Gastrocnemius medialis (tissue), 4 donors: Measurements from ENCODE around the gene BCAP29. TPM values are rescaled to one million over a fixed set of nuclear protein-coding genes. Genes with fewer than 3 reads are reported as not detected.

ENCODE experiments used
- ATAC-seq, 2 donors: fragments of 150-250 bp; one replicate each; pipeline ENCODE4 v1.9.1; 2016
- DNase-seq, 2 donors: peaks; one replicate each; pipeline ENCODE4 v3.0.0-alpha.2; 2019
- H3K27ac ChIP-seq, 4 donors: fragments of 200-600 bp; sonication (generic); 1 replicate in 1 of 4; 2 replicates in 3 of 4; pipeline ENCODE4 v1.5.1; 2016 to 2018; ENCODE audit warnings: mild to moderate bottlenecking in 2 of 4, moderate library complexity in 1 of 4
- H3K27me3 ChIP-seq, 3 donors: fragments of 200-600 bp; sonication (generic) in 2 of 3; 1 replicate in 1 of 3; 2 replicates in 2 of 3; pipeline versions ENCODE4 v1.5.1 to v1.6.0; 2016 to 2019; ENCODE audit warnings: mild to moderate bottlenecking in 1 of 3, moderate library complexity in 1 of 3
- H3K36me3 ChIP-seq, 2 donors: fragments of 200-600 bp; sonication (generic) in 1 of 2; one replicate each; pipeline ENCODE4 v1.5.1; 2017 to 2018
- H3K4me1 ChIP-seq, 2 donors: fragments of 200-600 bp; sonication (generic) in 1 of 2; one replicate each; pipeline ENCODE4 v1.5.1; 2016 to 2017; ENCODE audit warnings: mild to moderate bottlenecking in 2 of 2
- H3K4me3 ChIP-seq, 4 donors: fragments of 200-600 bp; sonication (generic) in 3 of 4; 1 replicate in 1 of 4; 2 replicates in 3 of 4; pipeline ENCODE4 v1.5.1; 2016 to 2019; ENCODE audit warnings: mild to moderate bottlenecking in 2 of 4
- H3K9me3 ChIP-seq, 3 donors: fragments of 200-600 bp; sonication (generic) in 2 of 3; 1 replicate in 1 of 3; 2 replicates in 2 of 3; pipeline ENCODE4 v1.5.1; 2016 to 2019
- CTCF ChIP-seq, 5 experiments: fragments of 450-650 bp in 3 of 5; fragments of 200-600 bp in 2 of 5; sonication (generic) in 2 of 5; IDR thresholded peaks in 4 of 5; conservative IDR thresholded peaks in 1 of 5; 1 replicate in 4 of 5; 2 replicates in 1 of 5; pipeline ENCODE4 v1.5.1; 2016 to 2019; ENCODE audit warnings: antibody characterized with exemption in 5 of 5, mild to moderate bottlenecking in 3 of 5, moderate library complexity in 3 of 5
- POLR2A ChIP-seq, 2 donors: fragments of 450-650 bp; IDR thresholded peaks; one replicate each; pipeline ENCODE4 v1.6.1; 2017; ENCODE audit warnings: antibody characterized with exemption in 2 of 2, mild to moderate bottlenecking in 2 of 2, moderate library complexity in 2 of 2
- in situ Hi-C, 4 donors: fragments of 200-750 bp; cut with MboI; loops; one replicate each; pipeline versions ENCODE4 v1.15.0 to v1.8.0; 2017; ENCODE audit warnings: low sequenced_read_pairs in 4 of 4
- intact Hi-C: fragments of 100-400 bp; cut with DNase I; formaldehyde crosslinking; loops from one replicate; pipeline ENCODE4 v1.15.1; 2023; ENCODE audit warnings: low total_unique reads
- total RNA-seq, 4 donors: library from RNA; depleted of rRNA; stranded (reverse); fragments of >200 nt; gene quantifications; one replicate each; pipeline versions ENCODE4 v1.1.0 to v1.2.3, GENCODE V29; 2016

BCAP29 gene
- total RNA-seq, 4 donors from 2014 or later = 125 to 152 (median 129) TPM

- intact Hi-C loops (no loop called here), in situ Hi-C loops (loop anchor here in 3 of 4 donors (25.0 kb wide), 2 partner anchors 292 to 408 kb away; partner anchors contain the start of gene DLD (in 2 of the 3))
- H3K27ac ChIP-seq = peak overlapping the region; percentile 34 to 61 (median 40)
- peaks cover 0 to 49% of the 10 kb centered on the region in 2 donors for H3K36me3 ChIP-seq
- no peak overlapping the region for H3K4me3 ChIP-seq
- peaks cover 5 to 7% of the 10 kb centered on the region in 2 donors for H3K4me1 ChIP-seq
- DNase-seq (no peak), ATAC-seq (peak; percentile 70 to 74)
- no peaks in the 10 kb centered on the region for H3K27me3 ChIP-seq
- TF ChIP-seq POLR2A (IDR thresholded peaks at IDR 0.05) (no peak), CTCF (IDR thresholded peaks at IDR 0.05 in 4 of 5, conservative IDR thresholded peaks at IDR 0.05 in 1 of 5) (no peak)
- no peaks in the 10 kb centered on the region for H3K9me3 ChIP-seq
Measured at GRCh38 chr7:107594961-107595737, 15.1 kb downstream of the BCAP29 start.

- no peak overlapping the region for H3K4me3 ChIP-seq
- H3K9me3 ChIP-seq = no peaks in the 10 kb centered on the region
- peak overlapping the region; percentile 23 to 35 (median 24) for H3K27ac ChIP-seq
- in situ Hi-C loops = loop anchor here in 3 of 4 donors (25.0 kb wide), 2 partner anchors 290 to 410 kb away; partner anchors contain the start of gene DLD (in 2 of the 3)
- H3K4me1 ChIP-seq = peaks cover 5 to 7% of the 10 kb centered on the region in 2 donors
- intact Hi-C loops = no loop called here
- ATAC-seq (peak in 1 of 2 donors; percentile 28), DNase-seq (no peak)
- peaks cover 4 to 68% of the 10 kb centered on the region in 2 donors for H3K36me3 ChIP-seq
- no peaks in the 10 kb centered on the region for H3K27me3 ChIP-seq
- TF ChIP-seq CTCF (IDR thresholded peaks at IDR 0.05 in 4 of 5, conservative IDR thresholded peaks at IDR 0.05 in 1 of 5) = no peak
- TF ChIP-seq POLR2A (IDR thresholded peaks at IDR 0.05) = no peak
Measured at GRCh38 chr7:107596881-107597581, 17.0 kb downstream of the BCAP29 start.

- in situ Hi-C loops = loop anchor here in 3 of 4 donors (25.0 kb wide), 2 partner anchors 290 to 410 kb away; partner anchors contain the start of gene DLD (in 2 of the 3)
- Histone ChIP-seq H3K9me3 (no peaks in the 10 kb centered on the region), H3K27ac (peak overlapping the region in 2 of 4 donors; percentile 23 to 24), H3K36me3 (peaks cover 4 to 71% of the 10 kb centered on the region in 2 donors), H3K27me3 (no peaks in the 10 kb centered on the region), H3K4me1 (peaks cover 5 to 7% of the 10 kb centered on the region in 2 donors), H3K4me3 (no peak overlapping the region)
- ATAC-seq (no peak), DNase-seq (no peak)
- intact Hi-C loops = no loop called here
- TF ChIP-seq CTCF (IDR thresholded peaks at IDR 0.05 in 4 of 5, conservative IDR thresholded peaks at IDR 0.05 in 1 of 5) (no peak), POLR2A (IDR thresholded peaks at IDR 0.05) (no peak)
Measured at GRCh38 chr7:107597582-107597916, 17.5 kb downstream of the BCAP29 start.

GRCh38 chr7:107597953-107598352 is 17.9 kb downstream of the BCAP29 start:
- in situ Hi-C loops = loop anchor here in 3 of 4 donors (25.0 kb wide), 2 partner anchors 289 to 411 kb away; partner anchors contain the start of gene DLD (in 2 of the 3)
- no peaks in the 10 kb centered on the region for H3K27me3 ChIP-seq
- no peak overlapping the region for H3K27ac ChIP-seq
- H3K36me3 ChIP-seq = peaks cover 4 to 71% of the 10 kb centered on the region in 2 donors
- no peak overlapping the region for H3K4me3 ChIP-seq
- H3K4me1 ChIP-seq = peaks cover 5 to 7% of the 10 kb centered on the region in 2 donors
- DNase-seq (no peak), ATAC-seq (no peak)
- TF ChIP-seq POLR2A (IDR thresholded peaks at IDR 0.05) (no peak), CTCF (IDR thresholded peaks at IDR 0.05 in 4 of 5, conservative IDR thresholded peaks at IDR 0.05 in 1 of 5) (no peak)
- intact Hi-C loops = no loop called here
- no peaks in the 10 kb centered on the region for H3K9me3 ChIP-seq
